Measurements from ENCODE around the gene SLC25A6.
"Not testable (repeated sequence)": the region's sequence is repeated elsewhere in the genome, so short reads cannot be mapped to it uniquely, and the experiment has no call there.

The SLC25A6 gene

GRCh38 chrX:1389181-1389992, 2.5 kb downstream of the SLC25A6 start:
- DNase-seq: no peak

GRCh38 chrX:1388651-1389050, 3.3 kb downstream of the SLC25A6 start:
- no peak for DNase-seq

GRCh38 chrX:1387141-1387776, 4.7 kb downstream of the SLC25A6 start:
- DNase-seq: no peak

DNA sequence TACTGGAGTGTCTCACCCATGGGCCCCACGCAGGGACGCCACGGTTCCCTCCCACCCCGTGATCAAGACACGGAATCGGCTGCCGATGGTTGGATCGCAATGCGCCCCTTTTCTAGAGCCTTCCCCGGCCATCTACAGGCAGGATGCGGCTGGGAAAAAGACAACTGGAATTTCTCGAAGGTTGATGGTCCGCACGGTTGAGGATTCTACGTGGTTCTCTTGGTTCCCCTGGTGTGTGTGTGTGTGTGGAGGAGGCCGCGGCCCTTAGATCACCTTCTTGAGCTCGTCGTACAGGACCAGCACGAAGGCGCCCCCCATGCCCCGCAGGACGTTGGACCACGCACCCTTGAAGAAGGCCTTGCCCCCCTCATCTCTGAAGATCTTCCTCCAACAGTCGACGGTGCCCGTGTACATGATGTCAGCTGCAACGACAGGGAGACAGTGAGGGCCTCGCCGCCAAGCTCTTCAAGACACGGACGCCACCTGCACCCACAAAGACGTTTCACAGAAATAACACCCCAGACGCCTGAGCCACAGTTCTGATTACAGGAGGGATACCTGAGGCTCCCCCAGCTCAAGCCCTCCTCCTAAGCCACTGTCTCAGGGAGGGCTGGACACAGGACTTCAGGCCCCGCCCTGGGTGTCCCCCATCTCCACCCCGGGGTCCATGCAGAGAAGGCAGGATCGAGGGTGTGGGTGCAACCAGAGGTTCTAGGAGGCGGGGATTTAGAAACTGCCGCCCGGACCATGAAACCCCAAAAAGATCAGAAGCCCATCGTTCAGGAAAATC, 5.4 kb downstream of the SLC25A6 start:
- no peak for DNase-seq

GRCh38 chrX:1385253-1386223, 6.4 kb downstream of the SLC25A6 start:
- no peak for DNase-seq

DNA sequence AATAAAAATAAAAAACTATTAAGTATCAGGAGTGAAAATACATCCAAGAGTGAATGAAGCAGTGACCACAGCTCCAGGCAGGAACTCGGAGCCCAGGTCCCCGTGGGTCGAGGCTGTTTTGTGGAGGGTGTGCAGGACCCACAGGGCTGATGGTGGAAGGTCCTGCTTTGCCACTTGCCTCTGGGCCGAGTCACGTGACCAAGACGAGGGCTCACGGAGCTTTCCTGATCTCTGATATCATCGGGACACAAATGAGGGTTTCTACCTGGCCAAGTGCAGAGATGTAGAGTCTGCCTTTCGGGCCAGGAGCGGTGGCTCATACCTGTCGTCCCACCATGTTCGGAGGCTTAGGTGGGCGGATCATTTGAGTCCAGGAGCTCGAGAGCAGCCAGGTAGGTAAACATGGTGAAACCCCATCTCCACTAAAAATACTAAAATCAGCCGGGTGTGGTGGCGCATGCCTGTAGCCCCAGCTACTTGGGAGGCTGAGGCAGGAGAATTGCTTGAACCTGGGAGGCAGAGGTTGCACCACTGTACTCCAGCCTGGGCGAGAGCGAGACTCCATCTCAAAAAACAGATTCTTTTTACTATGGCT, 7.2 kb downstream of the SLC25A6 start:
- DNase-seq: no peak

DNA sequence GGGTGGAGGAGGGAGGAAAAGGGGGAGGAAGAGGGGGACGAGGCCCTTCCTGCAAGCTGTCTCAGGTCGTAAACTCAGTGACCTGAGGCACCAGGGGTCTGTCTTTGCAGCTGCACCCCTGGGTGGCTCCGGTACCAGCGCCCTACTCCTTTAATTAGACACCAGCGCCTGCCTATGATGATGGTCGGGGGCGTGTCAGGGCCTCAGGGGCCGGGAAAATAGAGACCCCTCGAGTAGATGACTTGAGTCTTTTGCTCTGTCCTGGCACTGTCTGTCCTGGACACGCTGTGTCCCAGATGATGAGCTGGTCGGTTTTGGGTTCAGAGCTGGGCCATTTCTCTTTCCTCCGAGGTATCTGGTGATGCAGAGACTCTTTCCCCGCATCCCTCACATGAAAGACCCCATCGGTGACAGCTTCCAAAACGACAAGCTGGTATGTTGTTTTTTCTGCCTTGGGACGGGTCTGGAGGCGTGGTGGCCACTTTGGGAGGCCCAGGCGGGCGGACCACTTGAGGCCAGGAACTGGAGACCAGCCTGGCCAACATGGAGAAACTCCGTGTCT, 11.2 kb downstream of the SLC25A6 start:
- no peak for DNase-seq

DNA sequence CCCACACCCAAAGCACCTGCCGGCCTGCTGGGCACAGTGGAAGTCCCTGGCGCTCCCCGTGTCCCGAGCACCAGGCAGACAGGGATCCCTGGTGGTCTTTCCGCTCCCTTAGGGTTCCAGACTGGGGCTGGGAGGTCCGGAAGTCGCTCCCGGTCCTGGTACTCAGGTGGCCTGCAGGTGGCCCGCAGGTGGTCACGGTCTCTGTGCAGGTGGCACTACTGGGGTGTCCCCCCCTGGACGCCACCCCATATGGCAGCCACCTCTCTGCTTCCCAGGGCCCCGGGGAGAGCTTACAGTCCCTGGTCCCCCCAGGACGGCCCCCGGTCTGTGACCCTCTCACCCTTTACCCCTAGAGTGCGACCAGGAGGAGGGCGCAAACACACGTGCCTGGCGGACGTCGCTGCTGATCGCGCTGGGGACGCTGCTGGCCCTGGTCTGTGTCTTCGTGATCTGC, 13.6 kb downstream of the SLC25A6 start:
- no peak for DNase-seq

- no peak for DNase-seq
Measured at GRCh38 chrX:1368385-1368698, 23.6 kb downstream of the SLC25A6 start.

- DNase-seq: not testable (repeated sequence)
Measured at GRCh38 chrX:1366363-1366762, 25.6 kb downstream of the SLC25A6 start.

- no peak for DNase-seq
Measured at GRCh38 chrX:1361910-1362309, 30.0 kb downstream of the SLC25A6 start.

- no peak for DNase-seq
Measured at GRCh38 chrX:1361275-1361674, 30.6 kb downstream of the SLC25A6 start.

- no peak for DNase-seq
Measured at GRCh38 chrX:1360171-1360570, 31.7 kb downstream of the SLC25A6 start.

DNA sequence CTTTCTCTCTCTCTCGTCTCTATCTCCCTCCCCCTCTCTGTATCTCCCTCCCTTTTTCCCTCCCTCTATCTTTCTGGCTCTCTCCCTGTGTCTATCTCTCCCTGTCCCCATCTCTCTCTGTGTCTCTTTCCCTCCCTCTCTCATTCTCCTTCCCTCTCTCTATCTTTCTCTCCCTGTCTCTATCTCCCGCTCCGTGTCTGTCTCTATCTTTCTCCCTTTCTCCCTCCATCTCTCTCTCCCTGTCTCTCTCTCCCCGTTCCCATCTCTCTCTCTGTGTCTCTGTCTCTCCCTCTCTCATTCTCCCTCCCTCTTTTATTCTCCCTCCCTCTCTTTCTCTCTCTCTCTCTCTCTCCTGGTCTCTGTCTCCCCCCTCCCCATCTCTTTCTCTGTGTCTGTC, 32.4 kb downstream of the SLC25A6 start:
- DNase-seq: no peak

- DNase-seq: no peak
Measured at GRCh38 chrX:1358793-1359476, 33.0 kb downstream of the SLC25A6 start.

DNA sequence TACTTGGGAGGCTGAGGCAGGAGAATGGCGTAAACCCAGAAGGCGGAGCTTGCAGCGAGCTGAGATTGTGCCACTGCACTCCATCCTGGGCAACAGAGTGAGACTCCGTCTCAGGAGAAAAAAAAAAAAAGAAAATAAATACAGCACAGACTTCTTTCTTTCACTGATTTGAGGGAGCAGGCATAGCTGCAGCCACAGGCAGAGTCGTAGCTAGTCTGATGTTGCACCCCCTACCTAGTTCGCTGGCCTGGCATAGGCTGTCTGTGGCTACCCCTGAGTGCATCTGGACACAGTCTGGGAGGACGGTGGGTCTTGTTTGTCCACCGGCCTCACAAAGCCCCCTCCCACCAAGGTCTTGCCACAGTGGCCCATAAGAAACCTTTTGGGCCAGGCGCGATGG, 33.9 kb downstream of the SLC25A6 start:
- no peak for DNase-seq

- no peak for DNase-seq
Measured at GRCh38 chrX:1355131-1356046, 36.5 kb downstream of the SLC25A6 start.

- no peak for DNase-seq
Measured at GRCh38 chrX:1354036-1355019, 37.6 kb downstream of the SLC25A6 start.
